Mesenchymal stem cell (in vitro differentiated cells and primary cell): ENCODE measurements around the gene FBXO33. TPM values are rescaled to one million over a fixed set of nuclear protein-coding genes. Genes with fewer than 3 reads are reported as not detected.

Experiments used
- DNase-seq: peaks from one replicate; pipeline ENCODE4 v3.0.0-alpha.2; 2013
- H2AFZ ChIP-seq: one replicate; pipeline ENCODE4 v1.6.1; 2013; ENCODE audit warnings: low read depth, mild to moderate bottlenecking, control low read depth, inconsistent platforms, low read length, moderate library complexity
- H2AK5ac ChIP-seq: 2 replicates; pipeline ENCODE4 v1.6.1; 2013; ENCODE audit warnings: low read length, moderate library complexity, mild to moderate bottlenecking, inconsistent platforms; ENCODE audit not compliant: severe bottlenecking
- H2BK120ac ChIP-seq: one replicate; pipeline ENCODE4 v1.6.1; 2013; ENCODE audit warnings: low read depth, mild to moderate bottlenecking, inconsistent platforms, low read length, moderate library complexity
- H2BK12ac ChIP-seq, 2 experiments: one replicate each; pipeline ENCODE4 v1.6.1; 2013; ENCODE audit warnings: inconsistent platforms in 2 of 2, low read length in 2 of 2, mild to moderate bottlenecking in 2 of 2, moderate library complexity in 2 of 2, control low read depth in 1 of 2
- H2BK15ac ChIP-seq: one replicate; pipeline ENCODE4 v1.6.1; 2013; ENCODE audit warnings: mild to moderate bottlenecking, low read depth, inconsistent platforms; ENCODE audit not compliant: poor library complexity, severe bottlenecking
- H2BK5ac ChIP-seq: 2 replicates; pipeline ENCODE4 v1.6.1; 2013; ENCODE audit warnings: low read depth, mild to moderate bottlenecking, low read length, control low read depth, inconsistent platforms; ENCODE audit not compliant: poor library complexity, severe bottlenecking
- H3K14ac ChIP-seq, 2 experiments: one replicate each; pipeline ENCODE4 v1.6.1; 2013; ENCODE audit warnings: inconsistent platforms in 2 of 2, low read length in 2 of 2, control low read depth in 1 of 2, mild to moderate bottlenecking in 1 of 2, moderate library complexity in 1 of 2
- H3K18ac ChIP-seq, 2 experiments: one replicate each; pipeline ENCODE4 v1.6.1; 2013; ENCODE audit warnings: inconsistent platforms in 2 of 2, low read length in 2 of 2, control low read depth in 1 of 2, low read depth in 1 of 2, mild to moderate bottlenecking in 1 of 2
- H3K23ac ChIP-seq, 2 experiments: one replicate each; pipeline ENCODE4 v1.6.1; 2013; ENCODE audit warnings: inconsistent platforms in 2 of 2, low read length in 2 of 2, mild to moderate bottlenecking in 2 of 2, moderate library complexity in 2 of 2, control low read depth in 1 of 2
- H3K27ac ChIP-seq: 2 replicates; pipeline ENCODE4 v1.5.1; 2013; ENCODE audit warnings: mild to moderate bottlenecking, moderate library complexity, low read length, control low read depth, inconsistent platforms; ENCODE audit not compliant: poor library complexity, severe bottlenecking
- H3K27me3 ChIP-seq, 2 experiments: 2 replicates each; pipeline versions ENCODE4 v1.6.1 to v1.7.0; 2013; ENCODE audit warnings: low read length in 2 of 2, mild to moderate bottlenecking in 2 of 2, moderate library complexity in 2 of 2, control low read depth in 1 of 2, inconsistent platforms in 1 of 2; ENCODE audit not compliant: control insufficient read depth in 1 of 2, insufficient read depth in 1 of 2
- H3K36me3 ChIP-seq, 2 experiments: 2 replicates each; pipeline versions ENCODE4 v1.6.1 to v1.7.0; 2013; ENCODE audit warnings: low read length in 2 of 2, control low read depth in 1 of 2, inconsistent platforms in 1 of 2, low read depth in 1 of 2, mild to moderate bottlenecking in 1 of 2; ENCODE audit not compliant: insufficient read depth in 2 of 2, control insufficient read depth in 1 of 2
- H3K4ac ChIP-seq, 2 experiments: one replicate each; pipeline ENCODE4 v1.6.1; 2013; ENCODE audit warnings: inconsistent platforms in 2 of 2, low read length in 2 of 2, mild to moderate bottlenecking in 2 of 2, moderate library complexity in 2 of 2, control low read depth in 1 of 2, low read depth in 1 of 2
- H3K4me1 ChIP-seq: 2 replicates; pipeline ENCODE4 v1.6.1; 2013; ENCODE audit warnings: low read depth, low read length, control low read depth; ENCODE audit not compliant: control insufficient read depth, insufficient read depth
- H3K4me2 ChIP-seq: 2 replicates; pipeline ENCODE4 v1.6.1; 2013; ENCODE audit warnings: low read length, mild to moderate bottlenecking, inconsistent platforms; ENCODE audit not compliant: poor library complexity, severe bottlenecking
- H3K4me3 ChIP-seq, 2 experiments: 2 replicates each; pipeline versions ENCODE4 v1.5.1 to v1.7.0; 2013; ENCODE audit warnings: low read length in 2 of 2, mild to moderate bottlenecking in 2 of 2, control low read depth in 1 of 2, low read depth in 1 of 2; ENCODE audit not compliant: insufficient read depth in 1 of 2
- H3K79me1 ChIP-seq: replicated peaks from 2 replicates; pipeline ENCODE4 v1.6.1; 2013; ENCODE audit warnings: mild to moderate bottlenecking, control low read depth, low read length, inconsistent platforms; ENCODE audit not compliant: poor library complexity, severe bottlenecking
- H3K9ac ChIP-seq: 2 replicates; pipeline ENCODE4 v1.7.0; 2013; ENCODE audit warnings: mild to moderate bottlenecking, low read length, moderate library complexity
- H3K9me3 ChIP-seq: 2 replicates; pipeline ENCODE4 v1.7.0; 2013; ENCODE audit warnings: mild to moderate bottlenecking, low read length; ENCODE audit not compliant: control insufficient read depth
- H4K8ac ChIP-seq: one replicate; pipeline ENCODE4 v1.6.1; 2013; ENCODE audit warnings: inconsistent platforms, mild to moderate bottlenecking, low read length, moderate library complexity
- H4K91ac ChIP-seq: one replicate; pipeline ENCODE4 v1.6.1; 2013; ENCODE audit warnings: mild to moderate bottlenecking, low read length, inconsistent platforms
- WGBS: methylation state at CpG from one replicate; pipeline ENCODE4 v1.1.7; 2013; ENCODE audit warnings: mixed read lengths; 5-methylcytosine and 5-hydroxymethylcytosine counted together
- polyA plus RNA-seq, 2 experiments: library from polyadenylated mRNA; stranded (reverse); fragments of 200-250 nt; gene quantifications; one replicate each; pipeline ENCODE4 v1.2.3, GENCODE V29; 2013

Gene FBXO33, protein sequence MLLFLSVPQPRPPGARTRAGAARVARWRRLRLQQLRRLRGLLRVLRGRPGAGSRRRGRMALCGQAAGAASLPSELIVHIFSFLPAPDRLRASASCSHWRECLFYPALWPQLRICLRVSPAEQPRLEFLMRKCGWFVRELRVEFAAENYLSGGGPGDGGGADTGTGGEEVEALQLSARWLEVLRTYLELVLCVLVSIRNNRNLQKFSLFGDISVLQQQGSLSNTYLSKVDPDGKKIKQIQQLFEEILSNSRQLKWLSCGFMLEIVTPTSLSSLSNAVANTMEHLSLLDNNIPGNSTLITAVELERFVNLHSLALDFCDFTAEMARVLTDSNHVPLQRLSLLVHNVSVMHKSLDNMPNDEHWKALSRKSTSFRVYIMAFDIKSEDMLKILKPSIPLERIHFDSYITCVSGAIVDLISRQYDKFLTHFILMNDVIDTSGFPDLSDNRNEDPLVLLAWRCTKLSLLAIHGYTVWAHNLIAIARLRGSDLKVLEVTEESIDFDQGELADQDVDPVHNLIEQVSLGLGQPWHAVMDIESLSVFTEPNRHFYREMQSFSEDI
- polyA plus RNA-seq (2013, experiment 1 of 2) = 10.4 TPM
- polyA plus RNA-seq (2013, experiment 2 of 2) = 11.3 TPM

DNA sequence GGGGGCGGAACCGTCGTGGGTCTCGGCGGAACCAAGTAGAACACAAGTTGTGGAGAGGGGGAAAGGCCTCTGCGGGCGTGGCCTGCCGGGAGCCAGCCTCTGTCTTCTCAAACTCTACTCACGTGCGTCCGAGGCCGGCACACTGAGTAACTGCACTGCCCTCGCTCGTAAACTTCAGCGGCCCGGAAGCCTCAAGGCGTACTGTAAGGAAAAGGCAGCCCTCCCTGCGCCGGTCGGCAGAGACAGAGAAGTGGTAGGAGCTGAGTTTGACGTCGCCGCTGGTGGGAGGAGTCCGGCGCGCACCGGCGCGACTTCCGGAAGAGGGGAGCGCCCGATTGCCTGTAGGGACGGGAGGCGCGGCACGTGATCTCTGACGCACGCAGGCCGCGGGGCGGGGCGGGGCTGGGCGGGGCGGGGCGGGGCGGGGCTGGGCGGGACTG, at the start of gene FBXO33:
Gene FBXO33, minus strand, starts transcription at position 255 of the 440 bp plus-strand sequence. CDS start 271 bp downstream, outside the sequence.
- Histone ChIP-seq H4K8ac (peak within 1 kb of the TSS; percentile 71), H3K4me2 (peak within 1 kb of the TSS; percentile 92), H3K79me1 (peaks cover 12% of the 10 kb centered on the region), H3K9me3 (no peaks in the 10 kb centered on the region), H3K4ac (peak within 1 kb of the TSS; percentile 62 to 89), H3K18ac (peak within 1 kb of the TSS; percentile 94 to 97), H3K36me3 (no peaks in the 10 kb centered on the region), H3K27me3 (no peaks in the 10 kb centered on the region), H3K27ac (peak within 1 kb of the TSS; percentile 99), H2BK5ac (peak within 1 kb of the TSS; percentile 95), H3K14ac (peak within 1 kb of the TSS in 1 of 2 experiments; percentile 96), H3K4me1 (peaks cover 2% of the 10 kb centered on the region), H2AK5ac (no peak within 1 kb of the TSS), H3K4me3 (peak within 1 kb of the TSS; percentile 81 to 98), H2BK12ac (peak within 1 kb of the TSS; percentile 99), H3K23ac (peak within 1 kb of the TSS in 1 of 2 experiments; percentile 81), H2AFZ (peak within 1 kb of the TSS; percentile 81), H3K9ac (peak within 1 kb of the TSS; percentile 100), H4K91ac (peak within 1 kb of the TSS; percentile 94), H2BK120ac (peak within 1 kb of the TSS; percentile 65), H2BK15ac (peak within 1 kb of the TSS; percentile 39)
- peak; percentile 97 for DNase-seq
- WGBS = 1% methylated on average over 32 of the region's 47 CpGs

DNA sequence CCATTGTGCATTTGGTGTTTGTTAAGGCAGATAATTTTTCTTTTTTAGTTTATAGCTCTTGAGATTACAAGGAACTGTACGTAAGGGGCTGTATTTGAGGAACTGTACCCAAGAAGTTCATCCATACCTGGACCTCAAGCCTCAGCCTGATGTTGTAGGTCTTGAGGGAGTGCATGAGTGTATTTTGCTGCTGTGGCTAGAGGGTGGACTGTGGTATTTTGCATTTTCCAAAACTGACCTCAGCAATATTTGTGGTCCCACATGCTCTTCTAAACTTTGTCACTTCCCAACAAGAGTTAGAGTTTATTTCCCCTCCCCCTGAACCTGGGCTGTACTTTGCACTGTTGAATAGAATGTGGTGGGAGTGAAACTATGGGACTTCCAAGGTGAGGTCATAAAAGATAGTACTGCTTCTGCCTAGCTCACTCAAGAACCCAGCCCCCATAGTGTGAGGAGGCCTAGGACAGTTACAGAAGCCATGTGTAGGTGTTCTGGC, 42.2 kb upstream of the FBXO33 start:
- Histone ChIP-seq H3K4me2 (no peak overlapping the region), H3K18ac (no peak overlapping the region), H3K79me1 (no peaks in the 10 kb centered on the region), H2BK12ac (no peak overlapping the region), H3K9ac (no peak overlapping the region), H3K14ac (no peak overlapping the region), H3K27me3 (no peaks in the 10 kb centered on the region), H2BK5ac (no peak overlapping the region), H4K91ac (no peak overlapping the region), H2AFZ (no peak overlapping the region), H3K9me3 (peaks cover 3% of the 10 kb centered on the region), H3K36me3 (no peaks in the 10 kb centered on the region), H2AK5ac (no peak overlapping the region), H3K4ac (no peak overlapping the region), H4K8ac (no peak overlapping the region), H3K4me1 (no peaks in the 10 kb centered on the region), H2BK15ac (no peak overlapping the region), H3K23ac (no peak overlapping the region), H3K27ac (no peak overlapping the region), H3K4me3 (no peak overlapping the region), H2BK120ac (no peak overlapping the region)
- WGBS = 88% methylated on average over 1 of the region's 1 CpG
- DNase-seq = no peak

DNA sequence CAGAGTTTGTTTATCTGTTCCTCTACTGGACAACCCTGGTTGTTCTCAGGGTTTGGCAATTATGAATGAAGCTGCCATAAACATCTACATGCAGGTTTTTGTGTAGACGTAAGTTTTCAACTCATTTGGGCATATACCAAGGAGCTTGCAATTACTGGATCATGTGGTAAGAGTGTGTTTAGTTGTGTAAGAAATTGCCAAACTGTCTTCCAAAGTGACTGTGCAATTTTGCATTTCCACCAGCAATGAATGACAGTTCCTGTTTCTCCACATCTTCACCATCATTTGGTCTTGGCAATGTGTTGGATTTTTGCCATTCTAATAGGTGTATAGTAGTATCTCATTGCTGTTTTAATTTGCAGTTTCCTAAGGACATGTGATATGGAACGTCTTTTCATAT, 39.8 kb upstream of the FBXO33 start:
- WGBS = 100% methylated on average over 1 of the region's 2 CpGs
- no peaks in the 10 kb centered on the region for H3K36me3 ChIP-seq
- no peak overlapping the region for H2BK15ac ChIP-seq
- DNase-seq = no peak
- H3K18ac ChIP-seq = no peak overlapping the region
- no peak overlapping the region for H3K9ac ChIP-seq
- H2AFZ ChIP-seq = no peak overlapping the region
- no peak overlapping the region for H3K4me2 ChIP-seq
- no peak overlapping the region for H2BK120ac ChIP-seq
- no peaks in the 10 kb centered on the region for H3K79me1 ChIP-seq
- H3K27me3 ChIP-seq = no peaks in the 10 kb centered on the region
- no peak overlapping the region for H4K91ac ChIP-seq
- H3K4me1 ChIP-seq = no peaks in the 10 kb centered on the region
- no peak overlapping the region for H2AK5ac ChIP-seq
- H3K9me3 ChIP-seq = peaks cover under 1% of the 10 kb centered on the region
- no peak overlapping the region for H4K8ac ChIP-seq
- no peak overlapping the region for H3K4me3 ChIP-seq
- H3K23ac ChIP-seq = no peak overlapping the region
- H2BK12ac ChIP-seq = no peak overlapping the region
- H2BK5ac ChIP-seq = no peak overlapping the region
- H3K14ac ChIP-seq = no peak overlapping the region
- no peak overlapping the region for H3K27ac ChIP-seq
- no peak overlapping the region for H3K4ac ChIP-seq

DNA sequence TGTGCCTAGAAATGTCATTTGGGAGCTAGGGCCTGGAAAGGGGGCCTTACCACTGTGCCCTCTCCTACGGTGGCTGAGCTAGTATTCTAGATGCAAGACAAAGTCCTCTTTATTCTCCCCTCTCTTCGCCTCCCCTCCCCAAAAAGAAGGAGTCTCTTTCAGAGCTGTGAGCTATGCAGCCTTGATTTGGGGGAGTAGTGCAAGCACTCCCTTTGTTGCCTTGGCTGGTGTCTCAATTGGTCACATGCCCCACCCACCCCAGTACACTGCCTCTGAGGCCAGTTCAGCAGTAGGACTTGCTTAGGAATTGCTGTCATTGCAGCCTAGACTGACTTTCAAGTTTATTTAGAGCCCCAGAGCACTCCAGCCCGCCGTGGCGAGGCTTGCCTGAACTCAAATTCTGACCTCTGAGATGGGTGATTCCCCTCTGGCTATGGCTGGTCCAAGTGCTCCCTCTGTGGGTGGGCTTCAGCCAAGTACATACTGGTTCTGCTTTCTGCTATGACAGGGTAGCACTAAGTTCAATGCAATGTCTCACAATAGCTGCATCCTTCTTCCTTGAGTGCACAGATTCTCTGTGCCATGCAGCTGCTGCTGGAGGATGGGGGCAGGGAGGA, 37.0 kb upstream of the FBXO33 start:
- H3K9ac ChIP-seq = no peak overlapping the region
- no peak overlapping the region for H3K4me3 ChIP-seq
- H3K18ac ChIP-seq = no peak overlapping the region
- no peak overlapping the region for H2BK120ac ChIP-seq
- H2BK15ac ChIP-seq = no peak overlapping the region
- 54% methylated on average over 4 of the region's 5 CpGs for WGBS
- no peak overlapping the region for H3K23ac ChIP-seq
- H3K27me3 ChIP-seq = no peaks in the 10 kb centered on the region
- no peak overlapping the region for H4K91ac ChIP-seq
- no peak overlapping the region for H2AK5ac ChIP-seq
- H2BK12ac ChIP-seq = no peak overlapping the region
- no peak overlapping the region for H2BK5ac ChIP-seq
- H3K27ac ChIP-seq = no peak overlapping the region
- peak; percentile 17 for DNase-seq
- H3K36me3 ChIP-seq = no peaks in the 10 kb centered on the region
- H3K4me1 ChIP-seq = no peaks in the 10 kb centered on the region
- no peaks in the 10 kb centered on the region for H3K9me3 ChIP-seq
- no peaks in the 10 kb centered on the region for H3K79me1 ChIP-seq
- no peak overlapping the region for H4K8ac ChIP-seq
- H3K14ac ChIP-seq = no peak overlapping the region
- no peak overlapping the region for H3K4me2 ChIP-seq
- no peak overlapping the region for H2AFZ ChIP-seq
- H3K4ac ChIP-seq = no peak overlapping the region
